Amniotic epithelial cell (primary cell): Measurements from ENCODE around the gene ARHGAP10.
"Not testable (repeated sequence)": the region's sequence is repeated elsewhere in the genome, so short reads cannot be mapped to it uniquely, and the experiment has no call there.

Source experiments
- DNase-seq: peaks from one replicate; pipeline ENCODE4 v3.0.0-alpha.2; 2010; ENCODE audit warnings: low read depth

The ARHGAP10 gene

DNA sequence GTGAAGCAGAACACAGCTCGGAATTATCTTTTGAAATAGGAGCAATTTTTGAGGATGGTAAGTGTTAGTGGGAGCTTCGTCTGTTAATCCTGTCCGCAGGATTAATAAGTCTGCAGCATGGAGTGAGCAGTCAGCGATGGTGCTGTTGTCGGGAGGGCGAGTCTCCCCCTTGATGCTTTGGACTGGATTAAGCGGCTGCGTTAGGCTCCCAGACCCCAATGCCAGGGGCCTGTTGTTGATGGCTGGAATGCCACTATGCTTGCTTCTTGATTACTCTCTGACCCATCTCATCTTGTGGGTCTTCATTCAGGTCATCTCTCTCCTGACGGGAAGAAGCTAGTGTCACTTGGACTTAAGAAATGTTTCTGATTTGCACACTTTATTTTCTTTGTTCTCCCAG is 332.6 kb downstream of the ARHGAP10 start:
- DNase-seq, result no peak

DNA sequence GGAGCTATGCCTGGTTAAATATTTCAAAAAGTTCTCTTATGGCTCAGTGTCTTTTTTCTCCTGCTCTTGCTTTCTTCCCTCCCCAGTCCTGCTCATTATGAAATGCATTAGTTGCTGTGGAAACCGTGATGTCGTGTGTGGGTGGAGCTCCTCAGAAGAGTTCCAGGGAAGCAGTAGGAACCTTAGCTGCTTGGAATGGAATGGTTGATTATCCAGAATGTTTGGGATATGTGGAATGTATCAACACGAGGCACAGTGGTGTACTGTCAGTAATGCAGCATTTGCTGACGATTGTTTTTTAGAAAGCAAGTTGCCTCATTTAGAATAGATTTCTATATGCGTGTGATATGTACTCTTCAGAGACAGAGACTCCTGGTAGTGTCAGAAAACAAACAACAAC is 333.2 kb downstream of the ARHGAP10 start:
- DNase-seq, result peak; percentile 87

DNA sequence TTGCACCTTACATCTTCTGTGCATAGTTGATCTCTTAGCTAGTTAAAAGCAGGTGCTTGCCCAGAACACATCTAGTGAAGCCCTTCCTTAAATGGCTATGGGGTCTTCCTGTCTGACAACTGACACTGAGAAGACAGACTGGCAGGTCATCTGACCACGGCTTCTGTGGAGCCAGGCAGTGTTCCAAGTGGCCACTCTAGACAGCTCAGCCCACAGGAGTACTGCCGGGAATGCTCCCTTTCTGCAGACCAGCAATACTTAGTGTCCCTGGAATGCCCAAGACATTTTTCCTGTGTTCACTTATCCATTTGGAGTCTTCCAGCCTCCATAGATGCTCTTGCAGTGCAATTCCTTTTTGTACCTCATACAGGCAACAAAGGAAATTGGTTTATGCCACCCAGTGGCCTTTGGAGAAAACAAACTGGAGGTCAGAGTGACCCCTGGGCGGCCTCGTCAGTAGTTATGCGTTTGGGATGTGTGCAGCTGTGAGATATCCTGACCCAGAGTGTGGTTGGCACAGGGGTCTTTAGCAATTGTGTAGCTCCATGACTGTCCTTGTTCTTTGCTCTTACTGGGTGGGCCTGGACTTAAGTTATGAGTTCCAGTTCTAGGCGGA is 335.5 kb downstream of the ARHGAP10 start:
- no peak for DNase-seq

DNA sequence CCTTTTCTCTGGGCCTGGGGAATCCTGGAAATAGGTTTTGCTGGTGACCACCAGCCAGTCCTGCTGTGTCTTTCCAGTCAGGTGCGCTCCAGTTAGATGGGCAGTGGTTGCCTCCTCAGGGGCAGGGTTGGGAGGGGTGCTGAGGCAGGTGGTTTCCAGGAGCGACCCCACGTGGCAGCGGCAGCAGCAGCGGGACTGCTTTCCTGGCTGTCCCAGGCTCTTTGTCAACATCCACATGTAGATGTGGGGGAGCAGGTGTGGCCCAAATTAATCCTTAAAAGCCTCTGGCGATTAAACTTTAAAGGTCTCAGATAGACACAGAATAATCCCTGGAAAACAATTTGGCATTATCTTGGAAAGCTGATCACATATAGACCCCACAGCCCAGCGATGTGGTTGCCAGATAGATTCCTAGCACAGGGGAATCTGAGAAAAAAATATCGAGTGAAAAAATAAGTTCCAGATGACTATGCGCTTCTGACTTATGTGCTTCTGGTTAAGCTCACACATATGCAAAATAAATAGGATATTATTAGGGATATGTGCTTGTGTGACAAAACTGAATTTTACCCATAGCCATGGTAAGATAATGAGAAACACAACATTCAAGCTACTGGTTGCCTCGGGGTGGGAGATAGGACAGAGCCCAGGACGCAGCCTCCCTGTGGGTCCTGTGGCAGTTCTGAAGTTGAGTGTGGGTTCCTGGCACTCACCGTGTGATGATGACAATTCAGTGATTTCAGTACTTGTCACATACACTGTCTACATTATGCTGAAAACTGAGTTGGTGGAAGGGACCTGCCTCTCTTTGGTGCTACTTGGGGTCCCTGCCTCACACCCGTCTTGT is 336.4 kb downstream of the ARHGAP10 start:
- DNase-seq, result no peak

DNA sequence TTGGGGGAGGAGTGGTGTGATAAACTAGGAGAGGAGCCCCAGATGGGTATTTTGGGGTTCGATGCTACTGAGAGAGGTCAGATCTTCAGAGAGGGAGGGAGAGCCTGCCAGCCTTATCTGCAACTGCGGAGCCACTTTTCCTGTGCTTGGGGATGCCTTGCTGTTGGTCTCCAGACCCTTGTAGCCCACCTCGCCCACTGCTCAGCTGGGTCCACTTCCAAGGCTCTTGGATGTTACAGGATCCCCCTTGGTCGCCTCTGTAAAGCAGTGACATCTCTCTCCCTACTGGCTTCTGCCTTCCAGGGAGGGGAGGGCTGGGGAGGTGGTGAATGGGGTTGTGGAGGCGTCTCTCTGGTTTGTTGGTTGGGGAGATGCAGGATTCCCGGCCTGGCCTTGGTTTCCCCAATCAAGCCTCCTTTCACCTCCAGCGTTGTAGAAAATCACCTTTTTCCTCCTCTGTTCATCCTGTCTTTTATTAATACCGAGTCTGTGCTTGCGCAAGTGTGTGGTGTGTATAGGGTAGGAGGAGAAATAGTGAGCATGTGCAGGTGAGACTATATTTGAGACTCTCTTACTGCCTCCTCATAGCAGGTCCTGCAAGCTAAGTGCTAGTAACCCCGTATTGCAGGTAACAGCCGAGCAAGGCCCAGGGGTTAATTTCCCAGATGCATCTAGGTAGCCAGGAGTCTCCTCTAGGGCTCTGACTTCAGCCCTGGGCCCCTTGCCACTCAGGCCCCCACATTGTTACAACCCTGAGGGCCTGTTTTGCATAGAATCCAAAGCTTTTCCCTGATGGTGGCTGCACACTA is 337.4 kb downstream of the ARHGAP10 start:
- no peak for DNase-seq

DNA sequence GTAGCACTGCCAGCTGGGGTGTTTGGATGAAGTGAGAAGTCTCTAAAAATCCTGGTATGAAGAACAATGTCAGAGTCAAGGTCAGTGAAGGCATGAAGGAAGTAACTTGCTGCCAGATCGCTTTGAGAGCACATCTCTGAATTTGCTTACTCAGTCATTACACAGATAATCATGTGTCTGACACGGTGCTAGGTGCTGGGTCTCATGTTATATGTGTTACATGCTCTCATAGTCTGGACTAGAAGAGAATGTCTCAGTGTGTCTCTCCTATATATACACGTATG is 337.9 kb downstream of the ARHGAP10 start:
- DNase-seq, result no peak

DNA sequence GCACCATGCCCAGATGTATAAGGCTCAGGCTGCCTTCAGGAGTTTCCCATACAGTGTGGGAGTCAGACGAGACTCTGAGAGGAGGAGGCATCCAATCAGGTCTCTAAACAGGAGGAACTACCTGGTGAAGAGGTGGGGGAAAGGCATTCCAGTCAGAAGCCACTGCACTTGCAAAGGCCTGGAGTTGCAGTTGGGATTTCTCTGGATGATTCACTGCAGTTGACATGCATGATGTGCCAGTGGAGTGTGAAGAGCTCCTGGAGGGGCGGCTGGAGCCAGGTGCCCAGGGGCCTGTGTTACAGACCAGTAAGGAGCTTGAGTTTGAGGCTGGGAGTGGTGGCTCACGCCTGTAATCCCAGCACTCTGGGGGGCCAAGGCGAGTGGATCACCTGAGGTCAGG is 339.1 kb downstream of the ARHGAP10 start:
- no peak for DNase-seq

DNA sequence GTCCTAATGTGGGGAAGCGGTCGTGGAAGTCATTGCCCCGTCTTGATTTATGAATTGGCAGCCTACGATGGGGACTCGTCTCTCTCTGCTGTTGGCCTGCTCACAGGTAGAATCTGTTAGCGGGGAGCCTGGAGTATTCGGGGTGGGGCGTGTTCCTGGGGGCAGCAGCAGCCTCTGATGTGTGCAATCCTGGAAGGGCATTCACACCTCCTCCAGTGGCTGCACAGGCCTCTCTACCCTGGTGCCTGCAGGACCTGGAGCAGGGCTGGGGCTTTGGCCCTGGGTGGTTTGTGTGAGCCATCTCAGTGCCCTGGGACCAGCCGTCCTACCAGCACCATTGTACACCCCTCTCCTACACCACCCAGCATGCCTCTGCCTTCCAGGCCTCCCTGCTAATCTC is 340.9 kb downstream of the ARHGAP10 start:
- no peak for DNase-seq

DNA sequence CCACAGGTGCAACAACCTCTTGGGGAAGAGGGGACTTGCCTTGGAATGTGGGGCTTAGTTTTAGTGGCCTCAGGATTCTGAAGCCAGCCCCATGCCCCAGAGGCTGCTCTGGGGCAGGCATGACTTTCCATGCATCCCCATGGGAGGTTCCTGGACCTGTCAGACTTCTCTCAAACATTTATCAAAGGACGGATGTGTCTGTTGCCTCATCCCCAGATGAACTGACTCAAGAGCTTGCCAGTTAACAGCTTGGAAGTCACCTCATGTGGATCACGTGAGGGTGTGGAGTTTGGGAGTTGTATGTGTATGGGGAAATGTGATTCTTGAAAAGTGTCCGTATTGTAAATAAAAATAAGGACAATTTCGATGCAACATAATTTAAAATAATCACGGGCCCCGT is 341.5 kb downstream of the ARHGAP10 start:
- peak; percentile 15 for DNase-seq

DNA sequence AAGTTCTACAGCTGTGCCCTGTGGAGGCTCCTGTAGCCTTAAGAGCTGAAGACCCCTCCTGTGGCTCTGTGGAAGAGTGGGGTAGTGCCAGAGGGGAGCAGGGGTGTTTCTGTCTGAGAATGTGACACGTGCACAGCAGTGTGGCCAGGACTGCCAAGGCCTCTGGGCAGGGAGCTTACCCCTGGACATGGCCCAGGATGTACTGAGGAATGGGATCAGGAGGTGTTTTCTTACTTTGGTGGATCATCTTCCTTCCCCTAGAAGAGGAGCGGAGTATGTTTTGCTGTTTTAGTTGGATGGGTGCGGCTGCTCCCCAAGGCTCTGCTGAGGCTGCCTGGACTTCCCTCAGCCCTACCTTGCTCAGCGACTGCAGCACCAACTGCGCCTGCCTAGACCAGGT is 342.6 kb downstream of the ARHGAP10 start:
- DNase-seq, result no peak

DNA sequence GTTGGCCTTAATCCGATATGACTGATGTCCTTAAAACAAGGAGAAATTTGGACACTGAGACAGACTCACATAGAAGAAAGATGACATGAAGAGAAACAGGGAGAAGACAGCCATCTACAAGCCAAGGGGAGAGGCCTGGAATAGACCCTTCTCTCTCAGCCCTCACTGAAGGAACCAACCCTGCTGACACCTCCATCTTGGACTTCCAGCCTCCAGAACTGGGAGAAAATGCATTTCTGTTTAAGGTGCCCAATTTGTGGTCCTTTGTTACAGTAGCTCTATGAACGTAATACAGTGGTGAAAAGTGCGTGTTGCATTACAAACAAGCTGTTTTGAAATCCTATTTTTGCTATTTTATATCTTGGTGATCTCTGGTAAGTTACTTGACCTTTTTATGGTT is 343.6 kb downstream of the ARHGAP10 start:
- no peak for DNase-seq

DNA sequence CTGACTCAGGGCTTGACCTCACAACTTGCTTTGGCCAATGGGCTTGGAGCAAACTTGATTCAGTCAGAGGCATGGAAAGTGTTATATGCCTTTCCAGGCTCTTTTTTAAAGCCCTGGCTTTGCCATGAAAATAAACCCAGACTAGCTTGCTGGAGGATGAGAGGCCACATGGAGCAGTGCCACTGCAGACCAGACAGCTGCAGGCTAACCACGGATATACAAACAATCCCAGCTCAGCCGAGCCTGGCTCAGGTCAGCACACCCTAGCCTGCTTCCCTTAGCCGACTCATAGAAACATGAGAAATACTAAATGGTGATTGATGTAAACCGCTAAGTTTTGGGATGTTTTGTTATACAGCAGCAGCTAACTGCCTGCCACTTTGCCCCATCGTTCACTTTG is 345.1 kb downstream of the ARHGAP10 start:
- peak; percentile 21 for DNase-seq

DNA sequence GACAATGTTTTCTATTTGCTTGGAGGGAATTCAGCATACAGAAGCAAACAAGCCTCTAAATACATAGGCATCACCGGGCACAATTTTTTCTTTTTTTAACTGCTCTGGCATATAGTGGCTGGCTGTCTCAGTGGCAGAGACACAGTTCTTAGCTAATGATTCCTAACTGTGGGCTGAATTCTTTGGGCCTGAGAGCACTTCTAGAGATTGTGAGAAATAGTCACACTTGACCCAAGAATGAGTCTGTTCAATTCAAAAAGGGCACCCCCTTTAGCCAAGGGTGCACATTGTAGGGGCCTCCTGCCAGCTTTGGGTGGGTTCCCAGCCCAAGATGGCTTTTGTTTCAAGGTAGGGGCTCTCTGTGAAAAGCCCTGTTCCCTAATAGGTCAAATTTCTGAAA is 345.7 kb downstream of the ARHGAP10 start:
- no peak for DNase-seq

DNA sequence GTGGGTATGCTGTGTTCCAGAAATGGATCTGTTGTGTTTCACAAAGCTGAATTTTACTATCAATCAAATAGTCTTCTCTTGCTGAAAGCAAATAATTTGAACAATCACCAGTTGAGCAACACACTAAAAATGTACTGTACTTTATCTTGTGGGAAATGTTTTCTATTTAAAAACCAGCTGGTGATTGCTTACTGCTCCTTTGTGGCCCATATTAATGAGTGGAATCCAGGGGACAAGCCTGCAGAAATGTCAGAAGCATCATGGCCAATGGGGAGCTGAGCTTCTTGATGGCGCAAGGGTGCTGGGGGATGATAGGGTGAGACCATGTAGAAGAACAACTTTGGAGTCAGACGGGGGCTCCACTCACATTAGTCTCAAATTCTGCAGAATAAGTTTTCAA is 346.2 kb downstream of the ARHGAP10 start:
- peak; percentile 26 for DNase-seq

DNA sequence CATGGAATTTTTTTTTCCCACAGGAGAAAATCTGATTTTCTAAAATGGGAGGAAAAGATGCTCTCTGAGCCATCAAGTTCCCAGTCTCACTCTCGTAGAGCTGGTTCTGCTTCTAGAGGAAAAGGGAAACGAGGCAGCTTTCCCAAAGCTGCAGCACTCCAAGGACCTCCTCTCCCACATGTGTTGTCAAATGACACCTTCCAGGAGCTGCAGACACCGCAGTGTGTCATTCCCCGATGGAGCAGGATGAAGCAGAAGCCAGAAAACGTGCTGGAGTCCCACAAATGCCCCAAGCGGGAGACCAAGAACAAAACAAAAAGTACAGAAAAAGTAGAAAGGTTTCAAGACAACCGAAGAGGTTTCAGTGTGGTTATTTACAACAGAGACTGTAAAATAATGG is 348.1 kb downstream of the ARHGAP10 start:
- DNase-seq, result no peak

DNA sequence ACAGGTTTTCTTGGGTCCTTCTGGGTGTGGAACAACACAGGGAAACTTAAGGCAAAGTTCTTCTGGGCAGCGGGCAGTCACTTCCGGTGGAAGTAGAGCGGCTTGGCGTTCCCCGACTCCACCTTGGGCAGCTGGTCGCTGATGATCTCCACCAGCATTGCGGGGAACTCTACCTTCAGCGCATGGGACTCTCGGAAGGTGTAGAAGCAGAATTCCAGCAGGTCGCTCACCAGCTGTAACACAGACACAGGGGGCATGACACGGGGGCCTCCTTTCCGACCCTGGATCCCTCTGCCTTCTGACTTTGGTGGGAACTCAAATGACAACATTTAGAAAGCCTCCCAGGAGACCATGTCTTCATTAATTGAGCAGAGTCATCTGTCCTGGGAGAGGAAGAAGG is 349.4 kb downstream of the ARHGAP10 start:
- DNase-seq, result no peak

DNA sequence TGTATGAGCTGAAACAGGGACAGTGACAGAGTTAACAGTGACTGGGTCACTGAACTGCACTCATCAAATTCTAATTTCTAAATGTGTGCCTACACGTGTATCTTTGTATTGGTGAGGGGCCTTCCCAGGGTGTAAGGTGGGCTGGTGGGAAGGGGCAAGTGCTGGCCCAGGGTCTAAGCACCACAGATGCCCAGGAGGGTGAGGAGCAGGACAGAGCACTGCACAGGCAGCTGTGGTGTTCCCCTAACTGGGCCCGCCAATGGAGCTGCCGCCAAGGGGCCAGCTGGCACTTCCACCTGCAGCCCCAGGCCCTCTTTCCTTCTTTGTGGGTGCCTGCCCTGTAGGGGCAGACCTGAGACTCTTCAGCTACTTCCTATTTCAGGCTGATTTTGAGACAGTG is 349.9 kb downstream of the ARHGAP10 start:
- no peak for DNase-seq

DNA sequence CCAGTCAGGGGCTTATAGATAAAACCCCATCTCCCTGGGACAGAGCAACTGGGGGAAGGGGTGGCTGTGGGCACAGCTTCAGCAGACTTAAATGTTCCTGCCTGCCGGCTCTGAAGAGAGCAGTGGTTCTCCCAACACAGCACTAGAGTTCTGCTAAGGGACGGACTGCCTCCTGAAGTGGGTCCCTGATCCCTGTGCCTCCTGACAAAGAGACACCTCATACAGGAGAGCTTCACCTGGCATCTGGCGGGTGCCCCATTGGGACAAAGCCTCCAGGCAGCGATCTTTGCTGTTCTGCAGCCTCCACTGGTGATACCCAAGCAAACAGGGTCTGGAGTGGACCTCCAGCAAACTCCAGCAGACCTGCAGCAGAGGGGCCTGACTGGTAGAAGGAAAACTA is 351.2 kb downstream of the ARHGAP10 start:
- DNase-seq, result not testable (repeated sequence)

DNA sequence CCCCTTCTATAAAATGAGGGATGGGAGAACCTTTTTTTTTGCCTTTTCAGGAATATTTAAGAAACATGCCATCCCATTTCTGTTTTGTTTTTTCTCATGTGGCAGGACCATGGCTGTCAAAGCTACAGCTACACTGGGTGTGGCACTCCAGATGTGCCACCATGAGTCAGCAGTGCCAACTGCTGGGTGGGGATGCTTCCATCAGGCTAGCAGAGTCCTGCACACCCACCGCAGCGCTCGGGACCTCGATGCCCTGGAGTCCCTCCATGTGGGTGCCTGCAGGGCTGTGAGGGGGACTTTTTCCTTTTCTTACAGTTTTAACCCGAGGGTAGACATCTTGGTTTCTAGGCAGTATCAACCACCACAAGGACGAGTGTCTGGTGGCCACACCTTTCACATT is 357.7 kb downstream of the ARHGAP10 start:
- DNase-seq, result no peak

DNA sequence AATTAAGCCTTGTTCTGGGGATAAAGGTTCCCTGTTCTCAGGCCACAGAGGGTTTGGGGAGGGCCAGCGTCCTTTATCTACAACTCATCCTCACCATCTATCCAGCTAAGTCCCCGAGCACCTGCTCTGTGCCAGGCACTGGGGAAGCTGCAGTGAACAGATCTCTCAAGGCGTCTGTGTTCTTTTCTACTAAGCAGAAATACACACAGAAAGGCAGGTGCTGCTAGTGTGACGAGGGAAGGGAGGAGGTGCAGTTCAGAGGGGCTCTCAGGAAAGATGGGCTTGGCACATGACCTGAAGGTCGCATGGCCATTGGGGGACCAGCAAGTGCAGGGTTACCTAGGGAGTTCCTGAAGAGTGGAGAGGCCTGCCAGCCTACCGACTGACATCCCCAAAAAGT is 358.1 kb downstream of the ARHGAP10 start:
- no peak for DNase-seq

DNA sequence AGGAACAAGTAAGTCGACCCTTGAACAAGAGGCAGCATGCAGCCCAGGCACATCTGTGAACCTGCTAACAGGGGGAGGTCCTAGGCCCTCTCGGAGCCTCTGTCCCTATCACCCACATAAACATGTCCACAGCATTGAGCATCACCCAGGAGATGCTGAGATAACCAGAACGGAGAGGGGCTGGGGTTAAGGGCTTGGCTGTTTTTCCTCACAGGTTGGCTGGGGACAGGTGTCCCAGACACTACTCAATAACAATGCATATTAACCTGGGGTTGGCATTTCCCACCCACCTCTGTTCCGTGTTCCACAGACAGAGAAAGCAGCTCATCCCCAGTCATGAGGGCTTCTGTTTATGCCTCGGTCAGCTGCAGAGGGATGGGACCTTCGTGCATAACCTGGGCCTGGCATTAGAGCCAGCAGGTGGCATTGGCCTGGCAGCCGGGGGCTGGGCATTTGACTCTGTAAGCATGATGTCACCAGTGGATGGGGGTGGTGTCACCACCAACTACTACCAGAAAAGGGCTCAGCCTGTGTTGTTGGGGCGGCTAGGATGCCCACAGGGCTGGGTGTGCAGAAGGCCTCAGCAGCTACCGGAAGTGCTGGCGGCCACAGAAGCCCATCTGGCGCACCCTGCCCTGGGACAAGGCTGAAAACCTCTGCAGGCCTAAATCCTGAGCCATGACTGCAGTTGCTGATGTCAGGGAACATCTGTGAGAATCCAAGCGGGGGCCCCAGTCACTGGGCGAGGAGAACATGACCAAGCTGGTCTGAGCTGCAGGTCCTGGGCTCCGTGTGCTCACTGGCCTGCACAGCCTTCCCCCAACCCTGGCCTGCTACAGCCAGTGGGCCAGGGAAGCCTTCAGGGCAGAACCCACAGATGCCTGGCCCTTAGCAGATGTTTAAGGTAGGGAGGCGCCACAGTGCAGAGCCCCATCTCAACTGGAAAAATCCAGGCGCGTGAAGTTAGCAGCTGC is 358.9 kb downstream of the ARHGAP10 start:
- DNase-seq, result no peak

DNA sequence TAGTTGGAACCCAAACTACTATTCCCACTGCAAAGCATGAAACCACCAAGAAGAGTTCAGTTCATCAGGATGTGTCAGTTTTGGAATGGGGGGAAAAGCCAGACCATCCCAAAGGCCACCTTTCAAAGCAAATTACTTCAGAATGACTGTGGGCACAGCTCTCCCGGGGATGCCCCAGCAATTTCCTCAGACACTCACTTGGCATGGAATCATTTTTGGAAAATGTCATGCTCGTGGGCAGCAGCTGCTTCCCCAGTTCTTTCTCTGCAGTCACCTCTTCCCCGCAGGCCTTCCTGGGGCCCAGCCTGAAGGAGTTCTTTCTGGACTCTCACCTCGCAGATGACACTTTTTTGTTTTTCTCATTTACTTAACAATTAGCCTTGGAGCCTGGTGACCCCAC is 360.0 kb downstream of the ARHGAP10 start:
- no peak for DNase-seq
